Hepatocyte (in vitro differentiated cells): ENCODE results near the gene GABBR2. TPM values are rescaled to one million over a fixed set of nuclear protein-coding genes. Genes with fewer than 3 reads are reported as not detected.
A peak's percentile ranks its signal among the peaks of the same experiment; 100 is the strongest.

ENCODE experiments used
- DNase-seq: peaks from one replicate; pipeline ENCODE4 v3.0.0-alpha.2; 2016; ENCODE audit warnings: low spot score
- H2AFZ ChIP-seq: fragments of 200-600 bp; sonication (generic); 2 replicates; pipeline ENCODE4 v1.6.0; 2016; ENCODE audit warnings: antibody characterized with exemption, mild to moderate bottlenecking
- H3K27ac ChIP-seq: fragments of 200-600 bp; sonication (generic); 2 replicates; pipeline ENCODE4 v1.5.1; 2016; ENCODE audit warnings: mild to moderate bottlenecking
- H3K27me3 ChIP-seq: fragments of 200-600 bp; sonication (generic); 2 replicates; pipeline ENCODE4 v1.6.1; 2016
- H3K36me3 ChIP-seq: fragments of 200-600 bp; sonication (generic); replicated peaks from 2 replicates; pipeline ENCODE4 v1.5.1; 2016; ENCODE audit warnings: low read depth; ENCODE audit not compliant: insufficient read depth
- H3K4me1 ChIP-seq: fragments of 200-600 bp; sonication (generic); 2 replicates; pipeline ENCODE4 v1.5.1; 2016; ENCODE audit warnings: mild to moderate bottlenecking, moderate library complexity; ENCODE audit not compliant: insufficient read depth
- H3K4me2 ChIP-seq: fragments of 200-600 bp; sonication (generic); 2 replicates; pipeline ENCODE4 v1.6.0; 2016
- H3K4me3 ChIP-seq: fragments of 200-600 bp; sonication (generic); 2 replicates; pipeline ENCODE4 v1.5.1; 2016; ENCODE audit warnings: mild to moderate bottlenecking
- H3K79me2 ChIP-seq: fragments of 200-600 bp; sonication (generic); 2 replicates; pipeline ENCODE4 v1.6.0; 2017; ENCODE audit warnings: mild to moderate bottlenecking
- H3K9me2 ChIP-seq: fragments of 200-600 bp; sonication (generic); replicated peaks from 2 replicates; pipeline ENCODE4 v1.6.0; 2017; ENCODE audit warnings: mild to moderate bottlenecking; ENCODE audit not compliant: insufficient read depth
- H3K9me3 ChIP-seq: fragments of 200-600 bp; sonication (generic); 2 replicates; pipeline ENCODE4 v1.5.1; 2016; ENCODE audit warnings: low read depth, mild to moderate bottlenecking
- H4K20me1 ChIP-seq: fragments of 200-600 bp; sonication (generic); 2 replicates; pipeline ENCODE4 v1.6.0; 2016; ENCODE audit warnings: mild to moderate bottlenecking; ENCODE audit not compliant: insufficient read depth, poor library complexity, severe bottlenecking
- CTCF ChIP-seq: fragments of 200-600 bp; sonication (generic); IDR thresholded peaks from 2 replicates; pipeline ENCODE4 v1.5.1; 2016; ENCODE audit warnings: antibody characterized with exemption, mild to moderate bottlenecking; ENCODE audit not compliant: poor library complexity
- EZH2 ChIP-seq: fragments of 200-600 bp; sonication (generic); IDR thresholded peaks from 2 replicates; pipeline ENCODE4 v1.6.1; 2016; ENCODE audit warnings: antibody characterized with exemption, mild to moderate bottlenecking, borderline replicate concordance
- EZH2phosphoT487 ChIP-seq: fragments of 200-600 bp; sonication (generic); IDR thresholded peaks from one replicate; pipeline ENCODE4 v1.6.1; 2018; ENCODE audit warnings: antibody characterized with exemption, mild to moderate bottlenecking, low read depth, moderate library complexity; ENCODE audit not compliant: unreplicated experiment, severe bottlenecking
- WGBS: methylation state at CpG from one replicate; pipeline ENCODE4 v1.1.6; 2016; ENCODE audit warnings: low lambda C conversion rate; ENCODE audit errors: missing lambda C conversion rate; 5-methylcytosine and 5-hydroxymethylcytosine counted together
- polyA plus RNA-seq: library from polyadenylated mRNA; unstranded; fragments of >200 nt; fragmentation: Nextera tagmentation; extraction: Ambion mirVana; gene quantifications from 2 replicates; pipeline ENCODE4 v1.2.1, GENCODE V29; 2016
- total RNA-seq: library from RNA; depleted of rRNA; stranded (reverse); fragments of >200 nt; gene quantifications from 2 replicates; pipeline ENCODE4 v1.2.3, GENCODE V29; 2014

Gene GABBR2
- total and polyA plus RNA-seq, 2 experiments from 2014 or later: 0.20 to 0.28 TPM

- DNase-seq: no peak
- no peaks in the 10 kb centered on the region for H3K27me3 ChIP-seq
- no peak overlapping the region for H2AFZ ChIP-seq
- H3K4me3 ChIP-seq: no peak overlapping the region
- H3K4me1 ChIP-seq: no peaks in the 10 kb centered on the region
- no peaks in the 10 kb centered on the region for H3K9me2 ChIP-seq
- no peaks in the 10 kb centered on the region for H3K9me3 ChIP-seq
- no peak for TF ChIP-seq CTCF
- TF ChIP-seq EZH2phosphoT487: no peak
- TF ChIP-seq EZH2: no peak
- H3K79me2 ChIP-seq: no peaks in the 10 kb centered on the region
- H4K20me1 ChIP-seq: no peaks in the 10 kb centered on the region
- WGBS: 67% methylated on average over 1 of the region's 1 CpG
- no peak overlapping the region for H3K4me2 ChIP-seq
- H3K36me3 ChIP-seq: no peaks in the 10 kb centered on the region
- no peak overlapping the region for H3K27ac ChIP-seq
Observed at GRCh38 chr9:98413084-98413483, 295.7 kb downstream of the GABBR2 start.

- Histone ChIP-seq H4K20me1 (no peaks in the 10 kb centered on the region), H3K36me3 (no peaks in the 10 kb centered on the region), H3K27ac (no peak overlapping the region), H3K27me3 (no peaks in the 10 kb centered on the region), H3K4me2 (no peak overlapping the region), H3K9me2 (no peaks in the 10 kb centered on the region), H3K4me1 (no peaks in the 10 kb centered on the region), H3K4me3 (no peak overlapping the region), H3K9me3 (no peaks in the 10 kb centered on the region), H2AFZ (no peak overlapping the region), H3K79me2 (no peaks in the 10 kb centered on the region)
- TF ChIP-seq CTCF (no peak), EZH2 (no peak), EZH2phosphoT487 (no peak)
- WGBS: 89% methylated on average over 10 of the region's 10 CpGs
- DNase-seq: no peak
Observed at GRCh38 chr9:98412101-98412842, 296.5 kb downstream of the GABBR2 start.

- no peaks in the 10 kb centered on the region for H3K27me3 ChIP-seq
- no peaks in the 10 kb centered on the region for H3K79me2 ChIP-seq
- peak; percentile 74 for DNase-seq
- no peak overlapping the region for H2AFZ ChIP-seq
- H3K27ac ChIP-seq: no peak overlapping the region
- H3K4me3 ChIP-seq: no peak overlapping the region
- H3K4me2 ChIP-seq: peak overlapping the region; percentile 64
- WGBS: 24% methylated on average over 8 of the region's 8 CpGs
- H3K9me2 ChIP-seq: no peaks in the 10 kb centered on the region
- H3K4me1 ChIP-seq: no peaks in the 10 kb centered on the region
- no peaks in the 10 kb centered on the region for H3K36me3 ChIP-seq
- no peaks in the 10 kb centered on the region for H3K9me3 ChIP-seq
- TF ChIP-seq EZH2phosphoT487 (no peak), EZH2 (no peak), CTCF (no peak)
- no peaks in the 10 kb centered on the region for H4K20me1 ChIP-seq
Observed at GRCh38 chr9:98410185-98410697, 298.5 kb downstream of the GABBR2 start.
